Measurements from ENCODE around the gene ADGRG1. TPM values are rescaled to one million over a fixed set of nuclear protein-coding genes. Genes with fewer than 3 reads are reported as not detected.

The ADGRG1 gene
- total RNA-seq, 2 donors from 2014 or later, result 10.7 to 34.3 TPM

GRCh38 chr16:57600048-57600835 is 28.2 kb upstream of the ADGRG1 start:
- no peak for ATAC-seq (replicated peaks)
- Mint-ChIP-seq H3K36me3 (ENCODE audit: low read depth) (peaks cover 40% of the 10 kb centered on the region), H3K27me3 (no peaks in the 10 kb centered on the region), H3K4me1 (peaks cover 24% of the 10 kb centered on the region), H3K9me3 (peaks cover 4% of the 10 kb centered on the region), H3K27ac (peak overlapping the region; percentile 98), H3K4me3 (peak overlapping the region; percentile 73)

- ATAC-seq (replicated peaks), result no peak
- H3K27ac Mint-ChIP-seq, result peak overlapping the region; percentile 98
- H3K9me3 Mint-ChIP-seq, result no peaks in the 10 kb centered on the region
- H3K27me3 Mint-ChIP-seq, result no peaks in the 10 kb centered on the region
- H3K36me3 Mint-ChIP-seq (ENCODE audit: low read depth), result peaks cover 34% of the 10 kb centered on the region
- H3K4me1 Mint-ChIP-seq, result peaks cover 24% of the 10 kb centered on the region
- H3K4me3 Mint-ChIP-seq, result peak overlapping the region; percentile 73
Observed at GRCh38 chr16:57600952-57601580, 27.4 kb upstream of the ADGRG1 start.

- H3K27ac Mint-ChIP-seq, result peak overlapping the region; percentile 98
- peaks cover 34% of the 10 kb centered on the region for H3K36me3 Mint-ChIP-seq (ENCODE audit: low read depth)
- H3K27me3 Mint-ChIP-seq, result no peaks in the 10 kb centered on the region
- peak; percentile 95 for ATAC-seq (replicated peaks)
- H3K4me1 Mint-ChIP-seq, result peaks cover 24% of the 10 kb centered on the region
- peak overlapping the region; percentile 73 for H3K4me3 Mint-ChIP-seq
- no peaks in the 10 kb centered on the region for H3K9me3 Mint-ChIP-seq
Observed at GRCh38 chr16:57601801-57602478, 26.5 kb upstream of the ADGRG1 start.

DNA sequence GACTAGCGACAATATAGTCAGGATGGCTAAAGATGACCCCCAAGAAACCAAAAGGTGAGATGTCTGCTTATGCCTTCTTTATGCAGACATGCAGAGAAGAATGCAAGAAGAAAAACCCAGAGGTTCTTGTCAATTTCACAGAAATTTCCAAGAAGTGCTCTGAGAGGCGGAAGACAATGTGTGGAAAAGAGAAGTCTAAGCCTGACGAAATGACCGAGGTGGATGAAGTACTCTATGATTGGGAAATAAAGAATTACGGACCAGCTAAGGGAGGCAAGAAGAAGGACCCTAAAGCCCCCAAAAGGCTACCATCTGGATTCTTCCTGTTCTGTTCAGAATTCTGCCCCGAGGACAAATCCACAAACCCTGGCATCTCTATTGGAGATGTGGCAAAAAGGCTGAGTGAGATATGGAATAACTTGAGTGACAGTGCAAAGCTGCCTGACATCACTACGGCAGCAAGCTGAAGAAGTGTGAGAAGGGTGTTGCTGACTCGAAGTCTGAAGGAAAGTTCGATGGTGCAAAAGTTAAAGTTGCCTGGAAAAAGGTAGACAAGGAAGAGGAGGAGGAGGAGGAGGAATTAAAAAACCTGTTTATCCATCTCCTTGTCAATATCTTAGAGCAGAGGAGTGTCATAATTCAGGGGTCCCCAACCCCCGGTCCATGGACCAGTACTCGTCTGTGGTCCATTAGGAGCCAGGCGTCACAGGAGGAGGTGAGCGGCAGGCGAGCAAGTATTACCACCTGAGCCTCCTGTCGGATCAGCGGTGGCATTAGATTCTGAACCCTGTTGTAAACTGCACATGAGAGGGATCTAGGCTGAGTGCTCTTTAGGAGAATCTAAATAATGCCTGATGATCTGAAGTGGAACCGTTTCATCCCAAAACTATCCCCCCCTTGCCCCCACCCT is 25.1 kb upstream of the ADGRG1 start:
- Mint-ChIP-seq H3K4me1 (peaks cover 24% of the 10 kb centered on the region), H3K27me3 (no peaks in the 10 kb centered on the region), H3K36me3 (ENCODE audit: low read depth) (peaks cover 21% of the 10 kb centered on the region), H3K27ac (peak overlapping the region; percentile 98), H3K9me3 (no peaks in the 10 kb centered on the region), H3K4me3 (no peak overlapping the region)
- ATAC-seq (replicated peaks), result no peak

DNA sequence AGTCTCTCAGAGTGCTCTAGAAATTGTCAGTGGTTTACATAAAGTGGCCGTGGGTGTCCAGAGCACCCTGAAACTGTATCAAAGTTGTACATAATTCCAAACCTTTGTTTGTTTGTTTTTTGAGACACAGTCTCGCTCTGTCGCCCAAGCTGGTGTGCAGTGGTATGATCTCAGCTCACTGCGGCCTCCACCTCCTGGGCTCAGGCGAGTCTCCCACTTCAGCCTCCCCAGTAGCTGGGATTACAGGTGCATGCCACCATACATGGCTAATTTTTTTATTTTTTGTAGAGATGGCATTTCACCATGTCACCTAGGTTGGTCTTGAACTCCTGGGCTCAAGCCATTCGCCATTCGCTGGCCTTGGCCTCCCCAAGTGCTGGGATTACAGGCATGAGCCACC is 24.3 kb upstream of the ADGRG1 start:
- Mint-ChIP-seq H3K4me1 (peaks cover 25% of the 10 kb centered on the region), H3K27ac (peak overlapping the region; percentile 98), H3K4me3 (no peak overlapping the region), H3K9me3 (no peaks in the 10 kb centered on the region), H3K27me3 (no peaks in the 10 kb centered on the region), H3K36me3 (ENCODE audit: low read depth) (peaks cover 19% of the 10 kb centered on the region)
- no peak for ATAC-seq (replicated peaks)

DNA sequence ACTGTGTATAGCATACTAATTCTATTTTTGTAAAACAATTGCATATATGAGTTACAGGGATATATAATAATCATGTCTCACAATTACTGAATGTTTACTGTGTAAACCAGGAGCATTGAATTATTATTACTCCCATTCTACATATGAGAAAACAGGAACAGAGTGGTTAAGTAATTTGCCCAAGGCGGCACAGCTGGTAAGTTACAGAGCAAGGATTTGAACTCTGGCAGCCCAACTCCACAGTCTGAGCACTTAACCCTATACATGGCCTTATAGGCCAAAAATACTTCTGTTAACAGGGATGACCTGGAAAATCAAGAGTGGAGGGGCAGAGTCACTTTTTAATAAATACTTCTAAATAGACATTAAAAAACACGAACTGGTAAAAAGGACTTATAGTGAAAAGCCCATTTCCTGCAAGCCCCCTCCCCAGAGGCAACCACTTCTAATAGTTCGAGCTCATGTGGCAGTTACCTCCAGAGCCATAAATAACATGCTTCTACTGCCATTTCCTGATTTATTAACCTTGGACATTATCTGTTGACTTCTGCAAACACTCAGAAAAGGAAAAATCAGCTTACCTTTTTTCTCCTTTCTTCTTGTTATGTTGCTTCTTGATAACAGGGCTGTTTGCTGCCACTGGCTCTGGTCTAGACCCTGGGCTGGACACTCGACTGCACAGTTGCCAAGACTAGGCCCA is 22.1 kb upstream of the ADGRG1 start:
- Mint-ChIP-seq H3K9me3 (peaks cover 1% of the 10 kb centered on the region), H3K4me1 (peaks cover 41% of the 10 kb centered on the region), H3K27me3 (no peaks in the 10 kb centered on the region), H3K27ac (peak overlapping the region; percentile 36), H3K4me3 (no peak overlapping the region), H3K36me3 (ENCODE audit: low read depth) (peaks cover 17% of the 10 kb centered on the region)
- no peak for ATAC-seq (replicated peaks)

GRCh38 chr16:57606847-57607501 is 21.5 kb upstream of the ADGRG1 start:
- no peaks in the 10 kb centered on the region for H3K27me3 Mint-ChIP-seq

GRCh38 chr16:57607676-57608461 is 20.6 kb upstream of the ADGRG1 start:
- Mint-ChIP-seq H3K27me3 (no peaks in the 10 kb centered on the region), H3K27ac (peak overlapping the region; percentile 91), H3K9me3 (peaks cover 3% of the 10 kb centered on the region), H3K36me3 (ENCODE audit: low read depth) (peaks cover 9% of the 10 kb centered on the region), H3K4me1 (peaks cover 31% of the 10 kb centered on the region), H3K4me3 (no peak overlapping the region)
- no peak for ATAC-seq (replicated peaks)

More at GRCh38 chr16:57606847-57607501, 21.5 kb upstream of the ADGRG1 start:
- H3K9me3 Mint-ChIP-seq, result peaks cover 3% of the 10 kb centered on the region
- peaks cover 38% of the 10 kb centered on the region for H3K4me1 Mint-ChIP-seq
- H3K36me3 Mint-ChIP-seq (ENCODE audit: low read depth), result peaks cover 13% of the 10 kb centered on the region
- no peak for ATAC-seq (replicated peaks)
- no peak overlapping the region for H3K4me3 Mint-ChIP-seq
- peak overlapping the region; percentile 36 for H3K27ac Mint-ChIP-seq

GRCh38 chr16:57608462-57609113 is 19.8 kb upstream of the ADGRG1 start:
- Mint-ChIP-seq H3K4me1 (peaks cover 24% of the 10 kb centered on the region), H3K4me3 (peak overlapping the region; percentile 58), H3K36me3 (ENCODE audit: low read depth) (peaks cover 9% of the 10 kb centered on the region), H3K27ac (peak overlapping the region; percentile 91), H3K27me3 (no peaks in the 10 kb centered on the region), H3K9me3 (peaks cover 3% of the 10 kb centered on the region)
- ATAC-seq (replicated peaks), result no peak

- peaks cover 3% of the 10 kb centered on the region for H3K9me3 Mint-ChIP-seq
Observed at GRCh38 chr16:57609541-57610401, 18.7 kb upstream of the ADGRG1 start.

GRCh38 chr16:57610611-57611010 is 17.8 kb upstream of the ADGRG1 start:
- Mint-ChIP-seq H3K9me3 (peaks cover 3% of the 10 kb centered on the region), H3K27me3 (no peaks in the 10 kb centered on the region), H3K4me1 (peaks cover 39% of the 10 kb centered on the region), H3K27ac (peak overlapping the region; percentile 91), H3K36me3 (ENCODE audit: low read depth) (peaks cover 9% of the 10 kb centered on the region), H3K4me3 (peak overlapping the region; percentile 58)
- ATAC-seq (replicated peaks), result no peak

More at GRCh38 chr16:57609541-57610401, 18.7 kb upstream of the ADGRG1 start:
- Mint-ChIP-seq H3K4me1 (peaks cover 33% of the 10 kb centered on the region), H3K36me3 (ENCODE audit: low read depth) (peaks cover 9% of the 10 kb centered on the region), H3K27ac (peak overlapping the region; percentile 91), H3K4me3 (peak overlapping the region; percentile 58), H3K27me3 (no peaks in the 10 kb centered on the region)
- peak; percentile 90 for ATAC-seq (replicated peaks)
